GM18867 (cell line): Measurements from ENCODE around the gene RARA.
"Not testable (repeated sequence)": the region's sequence is repeated elsewhere in the genome, so short reads cannot be mapped to it uniquely, and the experiment has no call there.

Experiments used
- ATAC-seq: cut with Tn5 transposase; IDR thresholded peaks from one replicate; pipeline ENCODE4 v1.9.1; 2021; ENCODE audit warnings: mild to moderate bottlenecking, moderate library complexity; ENCODE audit not compliant: unreplicated experiment

RARA gene

DNA sequence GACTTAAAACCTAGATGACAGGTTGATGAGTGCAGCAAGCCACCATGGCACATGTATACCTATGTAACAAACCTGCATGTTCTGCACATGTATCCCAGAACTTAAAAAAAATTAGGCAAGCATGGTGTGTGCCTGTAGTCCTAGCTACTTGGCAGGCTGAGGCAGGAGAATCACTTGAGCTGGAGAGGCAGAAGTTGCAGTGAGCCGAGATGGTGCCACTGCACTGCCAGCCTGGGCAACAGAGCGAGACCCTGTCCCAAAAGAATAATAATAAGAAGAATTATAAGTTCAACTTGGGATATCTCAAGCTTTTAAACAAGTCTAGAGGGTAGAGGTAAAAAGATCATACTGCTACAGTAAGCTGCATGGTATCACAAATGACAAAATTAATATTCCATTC lies 11.5 kb upstream of the RARA start:
- ATAC-seq: no peak

DNA sequence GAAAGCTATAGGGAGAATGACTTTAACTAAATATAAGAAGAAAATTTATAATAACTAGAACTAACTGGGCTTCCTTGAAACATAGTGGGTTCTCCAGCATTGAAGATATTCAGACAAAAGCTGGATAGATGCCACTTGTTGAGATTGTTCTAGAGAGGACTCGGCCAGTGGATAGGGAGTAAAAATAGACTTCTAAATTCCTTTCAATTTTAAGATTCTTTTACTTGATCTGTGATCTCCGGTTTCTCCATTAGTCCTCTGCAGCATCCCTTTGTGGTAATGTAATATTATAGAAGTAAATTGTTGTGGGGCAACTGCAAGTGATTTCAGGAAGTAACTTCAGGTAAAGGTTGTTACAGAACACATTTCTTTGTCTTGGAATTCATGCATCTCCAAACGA lies 10.3 kb upstream of the RARA start:
- no peak for ATAC-seq

DNA sequence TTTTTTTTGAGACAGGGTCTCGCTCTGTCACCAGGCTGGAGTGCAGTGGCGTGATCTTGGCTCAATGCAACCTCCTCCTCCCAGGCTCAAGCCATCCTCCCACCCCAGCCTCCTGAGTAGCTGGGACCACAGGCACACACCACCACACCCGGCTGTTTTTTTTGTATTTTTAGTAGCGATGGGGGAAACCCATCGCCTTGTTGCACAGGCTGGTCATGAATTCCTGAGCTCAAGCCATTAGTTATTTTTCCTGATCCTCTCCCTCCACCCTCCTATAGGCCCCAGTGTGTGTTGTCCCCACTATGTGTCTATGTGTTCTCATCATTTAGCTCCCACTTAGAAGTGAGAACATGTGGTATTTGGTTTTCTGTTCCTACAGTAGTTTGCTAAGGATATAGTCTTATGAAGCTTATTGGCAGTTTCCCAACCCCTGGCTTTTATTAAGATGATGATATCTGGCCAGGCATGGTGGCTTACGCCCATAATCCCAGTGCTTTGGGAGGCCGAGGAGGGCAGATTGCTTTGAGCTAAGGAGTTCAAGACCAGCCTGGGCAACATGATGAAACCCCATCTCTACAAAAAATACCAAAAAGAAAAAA lies 9.7 kb upstream of the RARA start:
- not testable (repeated sequence) for ATAC-seq

DNA sequence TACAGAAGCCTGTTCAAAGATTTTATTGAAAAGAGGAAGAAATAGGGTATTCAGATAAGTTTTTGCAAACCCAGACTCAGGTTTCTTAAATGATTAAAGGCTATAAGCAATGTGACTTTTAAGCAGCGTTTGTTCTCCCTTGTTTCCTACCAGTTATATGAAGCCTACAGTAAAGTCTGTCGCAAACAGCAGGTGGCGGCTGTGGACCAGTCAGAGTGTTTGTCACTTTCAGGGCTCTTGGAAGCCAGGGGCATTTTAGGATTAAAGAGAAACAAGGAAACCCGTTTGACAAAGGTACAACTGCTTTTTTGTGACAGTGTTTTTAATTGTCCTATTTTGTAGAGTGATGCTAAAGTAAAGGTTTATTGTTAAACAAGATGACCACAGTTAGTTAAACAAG lies 7.7 kb upstream of the RARA start:
- ATAC-seq: no peak

DNA sequence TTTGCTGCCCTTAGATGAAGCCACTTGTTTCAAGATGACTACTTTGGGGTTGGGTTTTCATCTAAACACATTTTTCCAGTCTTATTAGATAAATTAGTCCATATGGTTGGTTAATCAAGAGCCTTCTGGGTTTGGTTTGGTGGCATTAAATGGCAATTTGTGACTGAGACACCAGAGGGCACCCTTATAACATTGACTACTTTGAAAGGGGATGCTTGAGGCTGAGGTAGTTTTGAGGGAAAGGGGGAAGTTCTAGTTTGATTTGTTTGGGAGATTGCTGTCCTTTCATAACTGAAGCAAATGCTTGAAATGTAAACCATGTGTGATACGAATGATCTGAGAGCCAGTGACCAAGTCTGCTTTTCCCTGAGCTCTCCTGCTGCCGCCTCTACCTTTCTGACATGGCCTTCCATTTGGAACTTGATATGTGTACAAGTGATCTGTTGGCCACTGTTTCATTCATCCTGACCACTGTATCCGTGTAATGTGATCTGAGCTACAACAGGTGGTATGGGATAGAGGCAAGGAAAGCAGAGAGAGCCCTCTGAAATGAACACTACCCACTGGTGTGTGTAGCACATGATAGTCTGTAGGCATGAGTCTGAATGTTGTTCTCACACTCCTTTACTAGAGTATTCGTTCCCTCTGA lies 5.8 kb upstream of the RARA start:
- no peak for ATAC-seq

DNA sequence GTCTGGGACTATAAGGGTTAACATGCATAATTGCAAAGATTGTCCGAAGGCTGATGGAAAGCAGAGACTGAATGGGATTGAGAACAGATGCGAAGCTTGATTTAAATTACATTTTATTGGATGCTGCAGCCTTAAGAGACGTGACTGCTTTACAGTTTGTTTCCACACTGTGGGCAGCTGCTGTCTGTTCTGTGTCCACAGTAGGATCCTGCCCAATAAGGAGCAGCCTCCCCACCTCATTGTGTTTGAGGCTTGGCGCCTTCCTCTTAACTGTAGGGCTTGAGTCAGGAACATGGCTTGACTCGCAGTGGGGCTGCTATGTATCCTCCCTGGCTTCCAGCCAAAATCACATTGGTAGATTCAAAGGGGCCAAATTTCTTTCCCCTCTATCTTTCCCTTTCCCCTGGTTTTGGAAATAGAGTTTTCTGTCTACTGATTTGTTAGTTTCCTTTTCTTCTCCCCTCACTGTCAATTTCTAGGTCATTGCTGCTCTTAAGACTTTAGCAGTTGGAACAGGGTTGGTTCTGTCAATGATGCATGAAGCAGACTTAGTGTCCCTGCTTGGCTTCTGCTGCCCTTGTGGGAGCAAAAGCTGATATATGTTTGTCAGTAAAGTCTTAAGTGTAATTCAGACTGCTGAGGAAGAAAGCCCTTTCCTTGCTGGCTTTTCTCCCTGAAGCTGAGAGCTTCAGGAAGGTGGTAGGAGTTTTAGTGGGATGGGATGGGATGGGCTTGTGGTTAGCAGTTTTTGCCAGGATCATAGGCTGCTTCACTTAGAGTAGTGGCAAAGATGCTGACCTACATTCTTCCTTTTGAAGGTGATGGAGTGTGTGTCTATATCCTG lies 5.0 kb upstream of the RARA start:
- ATAC-seq: no peak

DNA sequence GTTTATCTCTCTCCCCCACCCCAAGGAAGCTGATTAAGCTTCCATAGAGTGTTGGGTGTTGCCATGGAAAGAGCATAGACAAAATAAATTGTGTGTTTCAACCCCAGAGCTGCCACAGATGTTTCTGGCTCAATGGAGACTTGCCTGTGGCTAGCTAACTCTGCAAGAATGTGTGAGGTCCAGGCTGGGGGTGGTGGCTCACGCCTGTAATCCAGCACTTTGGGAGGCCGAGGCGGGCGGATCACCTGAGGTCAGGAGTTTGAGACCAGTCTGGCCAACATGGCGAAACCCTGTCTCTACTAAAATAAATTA lies 4.5 kb upstream of the RARA start:
- ATAC-seq: not testable (repeated sequence)

DNA sequence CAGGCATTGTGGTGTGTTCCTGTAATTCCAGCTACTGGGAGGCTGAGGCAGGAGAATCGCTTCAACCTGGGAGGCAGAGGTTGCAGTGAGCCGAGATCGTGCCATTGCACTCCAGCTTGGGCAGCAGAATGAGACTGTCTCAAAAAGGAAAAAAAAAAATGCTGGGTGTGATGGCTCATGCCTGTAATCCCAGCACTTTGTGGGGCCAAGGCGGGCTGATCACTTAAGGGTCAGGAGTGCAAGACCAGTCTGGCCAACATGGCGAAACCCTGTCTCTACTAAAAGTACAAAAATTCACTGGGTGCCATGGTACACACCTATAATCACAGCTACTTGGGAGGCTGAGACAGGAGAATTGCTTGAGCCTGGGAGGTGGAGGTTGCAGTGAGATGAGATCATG lies 4.1 kb upstream of the RARA start:
- not testable (repeated sequence) for ATAC-seq

DNA sequence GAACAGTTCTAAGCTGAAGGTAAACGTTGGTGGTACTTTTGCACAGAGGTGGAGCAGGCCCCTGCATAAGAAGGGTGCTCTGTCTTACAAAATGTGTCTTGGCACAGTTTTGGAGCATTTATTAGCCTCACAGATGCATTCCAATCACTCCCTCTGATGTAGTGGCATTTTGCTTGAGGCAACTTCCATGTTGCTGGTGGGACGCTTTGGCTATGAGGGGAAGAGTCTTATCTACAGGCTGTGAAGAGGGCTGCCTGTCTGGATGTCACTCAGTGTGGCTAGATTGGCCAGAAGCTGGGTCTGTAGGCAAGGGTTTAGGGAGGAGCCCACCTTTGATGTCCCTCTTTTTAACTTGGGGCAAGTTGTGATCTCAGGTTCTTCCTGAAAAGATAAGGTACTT lies 2.6 kb upstream of the RARA start:
- no peak for ATAC-seq

DNA sequence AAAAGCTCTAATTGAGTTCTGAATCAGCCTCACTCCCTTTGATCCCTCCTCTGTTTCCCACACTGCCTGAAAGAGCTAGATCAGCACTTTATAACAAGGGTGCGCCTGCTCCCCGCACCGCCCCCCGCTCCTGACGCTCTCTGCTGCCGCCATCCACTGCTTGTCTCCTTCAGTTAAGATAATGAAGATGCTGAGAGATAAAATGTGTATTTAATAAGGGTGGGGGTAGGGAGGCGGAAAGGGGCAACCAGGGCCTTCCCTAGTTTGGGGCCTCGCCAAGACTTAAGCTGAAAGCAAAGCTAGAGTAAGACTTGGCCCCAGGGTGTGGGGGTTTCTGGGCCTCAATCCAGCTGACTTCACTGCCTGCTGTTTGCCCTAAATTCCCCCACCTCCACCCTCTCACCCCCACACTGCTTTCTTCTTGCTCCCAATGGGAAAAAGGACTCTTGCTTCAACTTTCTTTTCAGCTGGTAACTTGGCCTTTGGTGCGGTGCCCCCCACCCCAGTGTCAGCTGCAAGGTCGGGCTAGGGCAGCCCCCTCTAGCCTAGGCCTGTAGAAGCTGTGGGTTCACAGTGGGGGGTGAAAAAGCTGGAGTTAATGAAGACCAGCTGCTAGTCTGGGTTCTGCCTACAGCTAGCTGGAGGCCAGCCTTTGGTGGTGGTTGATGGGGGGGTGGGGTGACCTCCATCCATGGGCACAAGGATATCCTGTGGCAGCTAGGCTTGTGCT lies 1.8 kb upstream of the RARA start:
- no peak for ATAC-seq

DNA sequence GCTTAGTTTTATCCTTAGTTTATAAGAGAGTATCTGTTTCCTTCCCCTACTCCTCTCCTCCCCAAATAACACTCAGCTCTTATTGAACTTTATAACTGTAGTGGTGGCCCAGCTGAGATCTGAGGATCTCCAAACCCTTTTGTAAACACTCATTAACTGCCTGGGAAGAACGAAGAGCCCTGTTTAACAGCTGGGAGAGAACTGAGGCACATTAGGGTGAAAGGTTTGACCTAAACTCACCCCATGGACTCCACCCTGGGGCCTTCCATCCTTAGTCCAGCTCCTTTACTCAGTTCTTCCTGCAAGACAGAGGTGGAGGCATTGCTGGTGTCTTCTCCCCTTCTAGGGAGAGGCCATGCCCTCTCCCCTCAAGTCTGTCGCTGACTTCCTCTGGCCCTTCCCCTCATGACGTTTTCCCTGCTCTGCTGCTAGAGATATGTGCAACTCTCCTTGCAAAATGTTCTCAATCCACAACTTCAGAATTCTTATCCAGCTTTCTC lies 1.2 kb upstream of the RARA start:
- ATAC-seq: no peak

DNA sequence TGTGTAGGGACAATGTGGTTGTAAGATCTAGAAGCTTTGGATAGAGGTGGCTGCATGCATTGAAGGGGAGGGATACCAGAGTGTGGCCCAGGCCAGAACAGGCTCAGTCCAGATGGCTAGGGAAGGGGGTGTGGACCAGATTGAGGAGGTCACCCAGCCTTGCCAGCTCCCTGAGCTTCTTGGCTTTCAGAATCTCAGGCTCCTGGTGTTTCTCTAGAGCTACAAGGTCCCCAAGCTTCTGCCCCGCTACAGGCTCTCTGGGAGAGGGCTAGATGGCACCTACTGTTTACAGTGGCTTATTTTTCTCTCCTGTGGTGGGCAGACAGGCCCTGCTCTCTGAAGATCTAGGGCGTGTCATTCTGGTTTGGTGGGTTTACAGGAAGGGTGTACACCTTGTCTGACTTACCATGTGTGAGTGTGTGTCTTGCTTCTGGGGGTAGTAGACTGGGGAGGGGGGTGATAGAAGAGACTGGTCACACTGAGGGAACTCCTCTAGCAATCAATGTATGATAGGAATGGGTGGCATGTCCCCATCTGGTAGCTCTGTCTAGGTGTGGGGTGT lies 1.1 kb downstream of the RARA start:
- no peak for ATAC-seq

DNA sequence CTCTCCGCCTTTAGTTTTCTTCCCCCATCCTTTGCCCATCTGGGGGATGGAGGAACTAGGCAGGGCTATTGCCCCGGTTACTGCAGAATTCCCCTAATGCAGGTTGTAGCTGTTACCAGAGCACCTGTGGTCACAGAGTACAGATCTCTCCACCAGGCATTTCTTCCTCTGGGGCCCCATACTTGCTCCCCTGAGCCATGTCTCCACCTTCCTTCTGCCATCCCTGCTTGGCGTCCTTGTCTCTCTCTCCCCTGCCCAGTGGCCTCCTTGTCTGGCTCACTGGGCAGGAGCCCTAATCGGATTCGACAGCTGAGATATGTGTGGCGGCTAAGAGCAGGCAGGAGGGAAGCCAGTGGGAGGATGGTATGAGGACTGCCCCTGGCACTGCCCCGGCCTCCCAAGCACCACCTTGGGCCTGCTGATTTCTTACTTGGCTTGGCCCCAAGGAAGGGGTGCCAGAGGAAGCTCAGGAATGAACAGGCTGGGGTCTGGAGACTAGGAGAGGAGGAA lies 2.0 kb downstream of the RARA start:
- ATAC-seq: no peak

DNA sequence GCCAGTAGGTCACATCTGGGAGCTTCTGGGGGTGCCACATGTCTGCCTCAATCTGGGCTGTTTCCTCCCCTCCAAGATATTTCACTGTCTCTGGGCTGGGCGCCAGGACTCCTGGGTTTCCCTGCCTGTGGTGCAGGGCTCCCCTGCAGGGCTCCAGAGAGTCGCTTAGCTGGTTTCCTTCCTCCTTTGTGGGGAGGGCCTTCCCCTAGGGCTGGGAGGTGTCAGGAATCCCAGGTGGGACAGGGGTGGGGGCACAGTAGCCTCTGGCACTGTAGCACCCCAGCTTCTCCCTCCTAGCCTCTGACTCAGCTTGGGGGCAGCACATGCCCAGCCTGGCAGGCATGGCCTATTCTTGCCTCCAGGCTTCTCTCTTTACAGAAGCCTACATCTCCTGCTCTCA lies 2.6 kb downstream of the RARA start:
- no peak for ATAC-seq

DNA sequence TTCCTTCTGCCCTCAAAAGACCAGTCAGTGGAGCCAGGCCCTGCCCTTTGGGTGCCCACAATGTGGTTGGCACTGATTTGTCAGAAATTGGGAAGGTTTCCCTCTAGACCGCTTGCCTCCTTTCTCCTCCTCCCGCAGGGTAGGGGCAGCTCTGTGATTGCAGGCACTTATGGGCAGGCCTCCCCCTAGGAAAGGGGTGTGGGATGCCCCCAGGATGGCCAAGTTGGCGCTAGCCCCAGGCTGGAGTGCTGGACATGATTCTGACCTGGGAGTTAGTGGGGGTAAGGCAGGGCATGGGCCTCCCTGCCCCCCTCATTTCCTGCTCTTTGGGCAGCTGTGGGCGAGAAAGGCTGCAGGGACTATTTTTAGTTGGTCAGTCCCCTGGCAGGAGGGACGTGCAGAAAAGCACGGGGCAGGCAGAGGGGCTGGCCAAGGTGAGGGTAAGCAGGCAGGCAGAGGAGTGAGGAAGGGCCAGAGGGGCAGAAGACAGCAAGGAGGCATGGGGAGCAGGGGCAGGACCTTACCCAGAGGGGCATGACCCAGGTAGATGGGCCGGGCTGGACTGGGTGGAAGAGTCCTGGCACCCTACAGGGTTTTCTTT lies 3.3 kb downstream of the RARA start:
- no peak for ATAC-seq

DNA sequence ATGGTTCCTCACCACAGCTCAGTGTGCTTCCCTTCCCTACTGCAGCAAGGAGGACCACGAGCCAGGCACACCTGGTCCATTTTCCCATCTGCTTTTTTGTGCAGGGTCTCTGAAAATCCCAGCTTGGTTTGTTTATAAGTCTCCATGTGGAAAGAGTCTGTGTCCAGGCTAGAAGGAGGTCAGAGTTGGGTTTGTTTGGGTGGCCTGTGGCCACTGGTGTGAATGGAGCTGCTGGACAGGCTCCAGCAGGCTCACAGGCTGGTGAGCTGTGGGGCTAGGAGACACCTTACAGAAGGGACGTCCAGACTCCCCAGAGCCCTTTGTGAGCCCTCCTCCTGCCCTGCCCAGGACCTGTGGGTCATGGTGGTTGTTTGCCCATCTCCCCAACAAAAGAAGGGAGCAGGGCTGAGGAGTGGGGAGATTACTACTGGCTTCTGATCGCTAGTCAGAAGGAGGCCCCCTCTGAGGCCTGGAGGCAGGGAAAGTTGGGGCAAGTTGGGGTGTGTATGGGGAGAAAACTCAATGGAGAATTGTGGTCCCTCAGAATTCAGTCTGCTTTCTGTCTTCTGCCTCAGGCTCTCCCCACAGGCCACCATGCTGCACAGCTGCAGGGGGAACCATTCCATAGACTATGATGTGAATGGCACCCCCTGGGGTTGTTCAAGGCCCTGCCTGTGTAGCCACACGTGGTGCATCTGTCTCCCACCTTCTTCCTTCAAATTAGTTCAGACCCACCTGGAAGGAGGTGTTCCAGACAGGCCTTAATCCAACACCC lies 4.1 kb downstream of the RARA start:
- ATAC-seq: no peak

DNA sequence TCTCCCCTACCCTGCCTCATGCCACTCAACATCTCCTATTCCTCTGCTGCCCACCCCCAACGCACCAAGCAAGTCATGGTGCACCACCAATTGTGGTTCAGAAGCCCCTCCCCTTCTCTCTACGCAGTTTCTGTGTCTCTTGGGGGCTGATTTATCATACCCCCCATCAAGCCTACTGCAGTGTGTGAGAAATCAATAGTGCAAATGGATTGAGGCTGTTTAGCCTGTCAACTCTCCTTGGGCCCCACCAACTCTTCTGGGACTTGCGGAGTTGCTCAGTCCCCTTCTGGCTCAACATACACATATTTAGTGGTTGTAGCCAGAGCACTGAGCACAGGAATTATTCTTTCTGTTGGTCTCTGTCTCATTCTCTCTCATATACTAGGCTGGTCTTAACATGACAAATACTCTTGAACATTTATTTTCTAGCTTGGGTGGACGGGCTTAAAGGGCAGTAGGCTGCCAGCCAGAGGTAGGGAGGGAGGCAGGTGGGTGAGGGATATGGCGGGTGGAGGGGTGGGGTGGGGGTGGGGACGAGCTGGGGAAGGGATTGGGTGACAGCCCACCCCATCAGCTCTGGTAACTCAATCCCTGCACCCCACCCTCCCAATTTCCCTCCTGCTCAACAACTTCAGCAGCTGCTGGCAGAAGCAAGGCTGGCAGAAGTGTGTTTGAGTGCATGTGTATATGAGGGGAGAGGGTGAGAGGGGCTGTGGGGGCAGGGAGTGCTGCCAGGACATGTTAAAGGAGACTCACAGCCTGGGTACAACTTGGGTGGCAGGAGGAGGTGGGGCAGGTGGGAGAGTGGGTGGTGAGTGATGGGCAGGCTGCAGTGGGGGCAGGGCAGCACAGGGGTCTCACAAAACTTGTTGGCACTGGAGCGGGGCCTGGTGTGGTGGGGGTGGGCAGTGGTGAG lies 4.9 kb downstream of the RARA start:
- ATAC-seq: no peak

DNA sequence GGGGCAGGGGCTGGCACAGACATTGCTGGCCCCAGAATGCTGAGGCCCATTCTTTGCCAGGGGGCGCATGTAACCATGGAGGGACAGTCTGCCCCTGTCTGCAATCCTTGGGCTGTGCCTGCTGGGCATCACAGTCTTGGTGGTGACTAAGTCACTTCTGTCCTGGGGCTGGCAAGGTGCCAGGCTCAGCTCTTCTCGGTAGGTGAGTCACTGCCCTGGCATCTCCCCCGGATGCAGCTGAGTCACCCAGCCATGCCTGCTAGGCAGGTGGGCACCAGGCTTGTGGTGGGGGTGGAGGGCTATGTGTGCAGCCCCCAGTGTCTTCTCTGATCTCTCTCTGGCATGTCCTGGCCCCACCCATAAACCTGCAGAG lies 5.6 kb downstream of the RARA start:
- no peak for ATAC-seq

DNA sequence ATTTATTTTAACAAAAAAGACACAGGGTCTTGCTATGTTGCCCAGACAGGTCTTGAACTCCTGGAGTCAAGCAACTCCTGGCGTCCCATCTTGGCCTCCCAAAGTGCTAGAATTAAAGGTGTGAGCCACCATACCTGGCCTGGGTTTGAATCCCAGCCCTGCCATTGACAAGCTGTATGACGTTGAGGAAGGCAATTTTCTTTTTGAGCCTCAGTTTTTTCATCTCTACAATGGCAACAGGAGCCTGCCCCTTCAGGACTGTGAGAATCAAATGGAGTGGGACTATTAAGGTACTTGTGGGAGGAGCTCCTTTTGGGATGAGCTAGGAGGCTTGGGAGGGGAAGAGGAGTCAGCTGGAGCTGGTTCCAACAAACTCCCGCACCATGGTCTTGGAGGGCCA lies 6.2 kb downstream of the RARA start:
- no peak for ATAC-seq
